ENCODE data around the gene TFCP2L1.

- TF ChIP-seq, protein P1, sequence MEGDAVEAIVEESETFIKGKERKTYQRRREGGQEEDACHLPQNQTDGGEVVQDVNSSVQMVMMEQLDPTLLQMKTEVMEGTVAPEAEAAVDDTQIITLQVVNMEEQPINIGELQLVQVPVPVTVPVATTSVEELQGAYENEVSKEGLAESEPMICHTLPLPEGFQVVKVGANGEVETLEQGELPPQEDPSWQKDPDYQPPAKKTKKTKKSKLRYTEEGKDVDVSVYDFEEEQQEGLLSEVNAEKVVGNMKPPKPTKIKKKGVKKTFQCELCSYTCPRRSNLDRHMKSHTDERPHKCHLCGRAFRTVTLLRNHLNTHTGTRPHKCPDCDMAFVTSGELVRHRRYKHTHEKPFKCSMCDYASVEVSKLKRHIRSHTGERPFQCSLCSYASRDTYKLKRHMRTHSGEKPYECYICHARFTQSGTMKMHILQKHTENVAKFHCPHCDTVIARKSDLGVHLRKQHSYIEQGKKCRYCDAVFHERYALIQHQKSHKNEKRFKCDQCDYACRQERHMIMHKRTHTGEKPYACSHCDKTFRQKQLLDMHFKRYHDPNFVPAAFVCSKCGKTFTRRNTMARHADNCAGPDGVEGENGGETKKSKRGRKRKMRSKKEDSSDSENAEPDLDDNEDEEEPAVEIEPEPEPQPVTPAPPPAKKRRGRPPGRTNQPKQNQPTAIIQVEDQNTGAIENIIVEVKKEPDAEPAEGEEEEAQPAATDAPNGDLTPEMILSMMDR (IDR thresholded peaks at IDR 0.05 in 8 of 11, conservative IDR thresholded peaks at IDR 0.05 in 3 of 11), result no peak
- TF ChIP-seq POLR2A (IDR thresholded peaks at IDR 0.05), result no peak
These were observed 43.5 kb downstream of the TFCP2L1 start for GRCh38 chr2:121241466-121241865.

All from spleen (tissue), 7 donors.